Medulla oblongata (tissue), 1 donor: ENCODE results near the gene HPSE2.
"Not testable (repeated sequence)": the region's sequence is repeated elsewhere in the genome, so short reads cannot be mapped to it uniquely, and the experiment has no call there.

Source experiments
- DNase-seq: peaks from one replicate; pipeline ENCODE4 v3.0.0-alpha.2; 2015; ENCODE audit errors: extremely low spot score

The HPSE2 gene

DNA sequence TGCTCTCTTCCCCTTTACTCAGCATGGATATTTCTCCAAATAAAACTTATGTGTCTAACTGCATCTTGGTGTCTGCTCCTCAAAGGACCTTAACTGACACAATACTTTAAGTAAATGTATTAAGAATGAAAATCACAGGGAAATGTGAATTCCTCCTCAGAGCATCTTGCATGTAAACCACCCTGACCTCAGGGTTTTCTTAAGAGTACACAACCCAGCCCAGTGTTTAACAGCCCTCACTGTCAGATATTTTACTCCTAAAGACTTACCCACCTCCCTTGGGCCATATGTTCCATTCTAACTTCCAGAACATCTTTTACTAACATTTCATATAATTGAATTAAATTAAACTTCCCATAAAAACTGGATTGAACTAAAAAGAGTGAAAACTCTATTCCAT, 315.3 kb downstream of the HPSE2 start:
- no peak for DNase-seq

DNA sequence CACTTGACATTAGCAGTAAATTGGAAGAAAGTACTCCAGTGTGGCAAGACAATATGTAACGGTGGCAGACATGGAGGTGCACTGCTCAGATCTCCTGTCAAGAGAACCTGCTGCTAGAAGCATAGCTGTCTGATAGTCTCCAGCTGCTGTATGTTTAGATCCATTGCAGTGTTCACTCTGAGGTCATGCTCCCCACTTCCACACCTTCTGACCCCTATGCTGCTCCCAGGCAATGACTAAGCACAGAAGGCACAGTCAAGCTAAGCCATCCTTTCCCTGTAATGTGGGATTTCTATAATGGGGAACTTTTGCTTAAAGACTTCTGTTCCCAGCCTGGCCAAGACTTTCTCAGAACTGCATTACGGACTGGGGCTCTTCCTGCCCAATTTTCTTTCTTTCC, 315.8 kb downstream of the HPSE2 start:
- DNase-seq = no peak

DNA sequence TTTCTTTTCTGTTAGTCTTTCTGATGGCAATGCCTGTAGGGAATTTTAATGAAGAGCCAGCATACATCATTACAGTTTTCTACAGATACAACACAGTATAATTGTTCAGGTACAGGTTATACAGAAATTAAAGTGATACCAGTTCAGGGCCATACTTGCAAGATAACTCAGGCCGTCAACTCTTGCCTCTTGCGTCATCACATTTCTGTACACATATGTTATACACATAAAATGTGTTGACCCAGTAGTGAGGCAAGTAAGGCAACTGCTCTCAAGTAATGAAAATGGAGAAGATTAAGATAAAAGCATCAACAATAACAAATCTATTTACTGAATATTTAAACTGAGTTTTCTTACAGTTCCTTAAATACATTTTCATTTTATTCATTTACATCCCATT, 317.8 kb downstream of the HPSE2 start:
- DNase-seq = no peak

DNA sequence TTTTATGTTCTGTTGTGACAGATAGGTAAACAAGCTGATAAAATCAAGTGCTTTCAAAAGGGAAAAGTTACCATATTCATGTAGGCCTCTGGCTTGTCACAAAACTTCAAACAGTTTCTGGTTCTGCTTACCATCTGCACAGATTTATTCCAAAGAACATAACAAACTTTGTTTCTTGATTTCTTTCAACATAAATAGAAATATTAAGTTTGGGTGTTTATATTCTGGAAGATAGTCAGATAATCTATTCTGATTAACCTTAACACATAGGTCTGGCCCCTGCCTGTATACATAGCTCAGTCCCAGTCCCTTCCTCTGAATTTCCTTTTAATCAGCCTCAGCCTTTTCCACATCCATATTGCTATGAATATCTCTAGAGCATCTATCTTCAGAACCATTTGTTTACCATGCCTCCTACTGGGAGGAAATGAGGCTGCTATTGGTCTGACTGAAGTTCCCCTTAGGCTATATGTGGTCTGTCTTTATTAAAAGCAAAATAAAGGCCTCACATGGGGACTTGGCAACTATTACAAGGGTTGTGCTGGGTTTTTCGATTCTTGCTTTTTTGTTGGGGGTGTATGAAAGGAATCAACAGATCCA, 319.0 kb downstream of the HPSE2 start:
- DNase-seq = no peak

DNA sequence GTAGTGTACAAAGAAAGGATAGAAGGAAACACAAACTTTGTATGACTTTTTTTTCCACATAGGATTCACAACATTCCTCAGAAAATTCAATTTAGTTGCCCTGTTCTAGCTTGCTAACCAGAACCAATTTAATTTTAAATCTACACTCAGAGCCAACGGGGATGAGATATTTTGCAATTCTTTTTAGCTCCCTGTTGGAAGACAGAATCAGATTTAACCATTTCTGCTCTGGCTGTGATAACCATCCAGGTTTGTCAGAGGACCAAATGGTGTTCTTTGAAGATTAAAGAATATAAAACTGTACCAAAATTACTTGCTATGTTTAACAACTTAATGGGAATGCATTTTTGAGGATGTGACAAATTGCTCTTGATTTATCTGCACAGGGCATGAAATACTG, 319.7 kb downstream of the HPSE2 start:
- no peak for DNase-seq

DNA sequence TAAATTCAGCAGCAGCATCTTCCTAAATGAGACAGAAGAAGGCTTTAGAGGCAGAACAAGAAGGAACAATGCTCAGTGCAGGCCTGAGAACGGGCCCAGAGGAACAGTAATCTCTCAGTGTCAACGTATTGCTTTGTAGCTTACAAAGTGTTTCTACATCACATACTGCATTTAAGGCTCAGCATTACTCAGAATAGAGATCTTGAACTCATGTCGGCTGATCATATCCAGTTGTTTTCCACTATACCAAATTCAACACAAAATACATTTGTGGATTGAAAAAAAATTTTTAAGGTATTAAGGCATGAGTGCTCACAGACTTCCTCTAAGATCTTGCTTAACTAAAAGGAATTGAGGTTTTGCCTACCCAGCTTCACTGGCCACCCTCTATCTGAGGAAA, 325.1 kb downstream of the HPSE2 start:
- DNase-seq = no peak

DNA sequence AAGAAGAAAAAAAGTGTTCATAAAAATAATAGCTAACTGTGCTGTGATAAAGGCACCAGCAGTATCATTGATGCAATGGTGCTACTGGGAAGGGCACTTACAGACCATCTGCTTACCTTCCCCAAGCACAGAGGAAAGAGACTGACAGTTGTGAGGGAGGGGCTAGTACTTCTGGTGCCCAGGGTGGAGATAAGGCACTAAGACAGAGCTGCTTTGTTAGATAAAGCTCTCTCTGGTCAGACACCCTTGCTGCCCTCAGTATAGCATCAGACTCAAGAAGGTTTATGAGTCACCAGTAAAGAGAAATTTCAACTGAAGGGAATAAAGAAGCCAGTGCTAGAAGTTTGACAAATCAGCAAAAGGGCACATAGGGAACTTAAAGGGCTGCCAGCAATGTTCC, 325.6 kb downstream of the HPSE2 start:
- no peak for DNase-seq

DNA sequence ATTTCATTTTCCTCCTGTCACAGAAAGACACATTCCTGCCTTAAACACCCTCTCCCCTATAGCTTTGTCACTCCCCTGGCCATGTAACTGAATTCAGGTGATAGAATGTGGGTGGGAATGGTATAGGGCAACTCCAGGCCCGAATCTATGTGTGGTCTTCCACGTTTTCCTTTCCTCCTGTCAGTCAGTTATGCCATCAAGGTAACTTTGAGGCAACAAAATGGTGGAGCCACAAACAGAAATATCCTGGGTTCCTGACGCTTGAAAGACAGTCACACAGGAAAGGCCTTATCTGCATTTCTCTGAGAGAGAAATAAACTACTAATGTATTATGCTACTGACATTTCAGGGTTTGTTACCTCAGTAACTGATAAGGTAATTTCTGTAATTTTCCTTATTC, 326.8 kb downstream of the HPSE2 start:
- DNase-seq = no peak

DNA sequence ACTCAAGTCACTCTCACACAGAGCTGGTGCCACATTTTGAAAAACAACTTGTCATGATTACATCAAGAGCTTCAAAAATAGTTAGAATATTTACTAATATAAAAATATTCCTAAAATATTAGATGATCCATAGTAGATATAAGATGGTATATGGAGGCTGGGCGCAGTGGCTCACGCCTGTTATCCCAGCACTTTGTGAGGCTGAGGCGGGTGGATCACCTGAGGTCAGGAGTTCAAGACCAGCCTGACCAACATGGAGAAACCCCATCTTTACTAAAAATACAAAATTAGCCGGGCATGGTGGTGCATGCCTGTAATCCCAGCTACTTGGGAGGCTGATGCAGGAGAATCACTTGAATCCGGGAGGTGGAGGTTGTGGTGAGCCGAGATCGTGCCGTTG, 327.4 kb downstream of the HPSE2 start:
- DNase-seq = not testable (repeated sequence)

DNA sequence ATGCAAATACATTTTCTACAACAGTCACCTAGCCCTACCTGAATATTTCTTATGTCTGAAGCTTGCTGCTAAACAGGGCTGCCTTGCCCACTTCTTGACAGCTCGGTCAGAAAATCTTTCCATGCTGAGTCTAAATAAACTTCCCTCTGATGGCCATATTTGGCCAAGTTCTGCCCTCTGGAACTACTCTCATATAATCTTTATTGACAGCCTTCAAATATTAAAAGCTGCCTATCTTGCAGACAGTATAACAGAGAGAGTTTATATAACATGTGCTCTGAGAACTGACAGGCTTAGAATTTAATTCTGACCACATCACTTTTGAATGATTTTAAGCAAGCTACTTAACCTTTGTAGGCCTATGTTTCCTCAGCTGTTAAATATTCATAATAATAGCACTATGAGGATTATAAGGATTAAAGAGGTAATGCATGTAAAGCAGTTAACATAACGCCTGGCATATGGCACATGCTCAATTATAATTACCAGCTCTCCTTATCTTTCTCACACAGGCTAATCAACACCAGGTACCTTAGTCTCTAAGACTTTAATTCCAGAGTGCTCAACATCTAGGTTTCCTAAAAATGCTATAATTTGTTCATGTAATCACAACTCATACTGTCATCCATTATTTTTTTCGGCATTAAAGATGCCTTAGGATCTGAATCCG, 334.1 kb downstream of the HPSE2 start:
- no peak for DNase-seq

DNA sequence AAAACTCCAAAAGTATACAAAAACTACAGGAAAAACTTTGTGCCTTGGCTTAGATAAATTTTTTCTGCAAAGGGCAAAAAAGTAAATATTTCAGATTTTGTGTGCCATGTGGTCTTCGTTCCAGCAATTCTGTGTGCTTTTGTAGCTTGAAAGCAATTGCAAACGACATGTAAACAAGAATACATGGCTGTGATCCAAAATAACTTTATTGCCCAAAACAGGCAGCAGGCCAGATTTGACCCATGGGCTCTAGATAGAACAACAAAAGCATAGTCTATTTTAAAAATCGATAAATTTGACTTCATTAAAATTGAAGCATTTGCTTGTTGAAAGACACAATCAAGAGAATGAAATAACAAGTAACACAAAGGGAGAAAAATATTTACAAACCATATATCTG, 336.6 kb downstream of the HPSE2 start:
- no peak for DNase-seq

DNA sequence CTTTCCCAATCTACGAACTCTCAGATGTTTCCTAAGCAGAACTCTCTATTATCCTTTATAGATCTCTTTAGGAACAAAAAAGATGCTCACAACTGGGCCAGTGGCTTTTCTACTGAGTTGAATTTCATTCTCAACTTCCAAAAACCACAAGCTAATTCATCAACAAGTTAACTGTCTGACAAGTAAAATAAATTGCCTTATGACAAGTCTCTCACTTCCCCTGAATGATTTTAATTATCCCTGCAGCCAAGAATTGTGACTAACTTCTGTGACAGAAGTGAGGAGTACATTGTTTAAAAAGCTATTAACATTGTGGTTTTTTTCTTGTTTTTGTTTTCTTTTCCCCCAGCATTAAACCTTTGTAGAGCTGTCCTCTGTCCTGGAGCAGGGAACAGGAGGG, 343.1 kb downstream of the HPSE2 start:
- no peak for DNase-seq

DNA sequence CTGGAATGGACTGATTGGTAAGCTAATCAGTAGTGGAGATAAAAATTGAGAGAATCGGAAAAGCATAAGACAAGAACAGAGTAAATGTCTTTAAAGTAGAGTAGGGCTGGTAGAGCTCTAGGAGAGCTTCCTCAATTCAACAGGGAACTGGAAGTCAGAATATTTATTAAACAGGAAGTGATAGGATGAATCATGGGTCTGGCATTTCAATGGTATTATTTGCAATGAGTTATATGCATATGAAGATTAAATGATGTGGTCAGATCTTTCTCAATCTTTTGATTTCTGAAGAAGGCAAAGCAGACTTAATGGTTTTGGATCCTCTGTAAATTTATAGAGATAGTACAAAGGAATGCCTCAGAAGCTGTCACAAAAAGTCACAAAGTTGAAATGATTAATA, 349.0 kb downstream of the HPSE2 start:
- DNase-seq = peak; percentile 29

DNA sequence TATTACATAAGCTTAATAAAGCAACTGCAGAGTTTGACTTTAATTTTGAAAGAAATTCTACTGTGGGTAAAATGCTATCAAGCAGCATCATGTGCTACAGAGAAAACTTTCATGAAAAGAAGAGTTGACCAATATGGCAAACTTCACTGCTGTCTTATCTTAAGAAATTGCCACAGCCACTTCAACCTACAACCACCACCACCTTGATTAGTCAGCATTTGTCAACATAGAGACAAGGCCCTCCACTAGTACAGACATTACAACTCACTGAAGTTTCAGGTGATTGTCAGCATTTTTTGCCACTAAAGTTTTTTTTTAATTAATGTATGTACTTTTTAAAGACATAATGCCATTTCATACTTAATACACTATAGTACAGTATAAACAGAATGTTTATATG, 350.3 kb downstream of the HPSE2 start:
- no peak for DNase-seq

DNA sequence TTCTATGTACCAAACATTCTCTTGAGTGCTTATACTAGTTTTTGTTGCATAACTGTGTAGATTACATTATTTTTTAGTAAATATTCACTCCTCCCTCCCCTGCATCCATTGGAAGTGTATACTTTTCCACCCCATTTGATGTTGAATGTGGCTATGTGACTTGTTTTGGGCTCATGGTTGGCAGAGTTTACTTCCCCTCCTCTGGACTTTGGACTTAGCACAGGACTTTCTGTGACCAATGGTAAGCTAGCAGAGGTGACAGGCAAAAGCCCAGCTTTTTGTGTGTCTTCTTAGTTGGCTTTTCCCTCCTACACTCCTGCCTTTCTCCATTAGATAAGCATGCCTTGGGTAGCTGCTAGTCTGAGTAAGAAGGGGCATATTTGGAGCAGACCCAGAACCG, 353.9 kb downstream of the HPSE2 start:
- DNase-seq = no peak

DNA sequence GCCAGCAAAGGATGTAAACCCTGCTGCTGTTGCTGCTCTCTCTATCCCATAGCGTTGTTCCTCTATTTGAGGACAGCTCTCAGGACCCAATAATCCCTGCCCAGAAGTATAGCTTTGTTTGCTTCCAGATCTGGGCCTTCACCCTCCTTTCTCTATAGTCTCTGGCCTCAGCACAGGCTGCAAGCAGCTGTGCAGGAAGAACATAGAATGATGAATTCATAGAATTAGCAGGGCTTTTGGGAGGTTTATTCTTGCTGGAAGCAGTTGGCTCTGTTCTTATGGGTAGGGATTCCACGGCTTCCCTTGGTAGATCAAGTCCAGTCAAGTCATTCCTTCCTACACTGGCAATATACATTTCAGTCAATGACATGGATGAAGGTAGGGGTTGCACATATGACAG, 354.7 kb downstream of the HPSE2 start:
- no peak for DNase-seq

DNA sequence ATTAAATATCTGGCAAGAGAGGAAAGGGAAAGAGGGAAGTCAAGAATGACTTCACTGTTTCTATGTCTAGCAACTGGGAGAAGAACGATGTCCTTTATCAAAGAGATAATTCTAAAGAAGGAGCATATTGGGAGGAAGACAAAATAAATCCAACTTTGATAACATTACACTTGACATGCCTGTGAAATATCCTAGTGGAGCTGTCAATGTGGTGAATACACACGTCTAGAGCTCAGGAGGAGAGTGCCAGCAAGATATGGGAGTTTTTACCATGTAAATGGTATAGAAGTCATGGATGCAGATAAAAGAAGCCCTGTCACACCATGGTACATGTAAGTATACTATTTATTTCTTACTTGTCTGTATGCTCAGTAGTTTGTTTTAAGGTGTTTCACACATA, 356.7 kb downstream of the HPSE2 start:
- DNase-seq = no peak

DNA sequence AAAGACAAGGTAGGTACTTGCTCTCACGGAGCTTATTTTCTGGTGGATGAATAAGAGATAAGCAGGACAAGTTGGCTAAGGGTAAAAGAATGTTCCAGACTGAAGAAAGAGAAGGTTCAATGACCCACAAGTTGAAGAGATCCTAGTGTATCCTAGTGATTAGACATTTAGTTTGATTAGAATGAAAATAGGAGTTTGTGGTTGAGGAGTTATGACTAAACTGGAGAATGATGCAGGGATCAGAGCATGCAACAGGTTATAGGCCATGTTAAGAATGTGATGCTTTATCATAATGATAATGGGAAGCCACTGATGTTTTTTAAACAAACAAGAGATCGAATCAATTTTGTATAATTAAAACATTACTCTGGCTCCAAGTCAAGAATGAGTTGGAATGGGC, 357.2 kb downstream of the HPSE2 start:
- DNase-seq = no peak

DNA sequence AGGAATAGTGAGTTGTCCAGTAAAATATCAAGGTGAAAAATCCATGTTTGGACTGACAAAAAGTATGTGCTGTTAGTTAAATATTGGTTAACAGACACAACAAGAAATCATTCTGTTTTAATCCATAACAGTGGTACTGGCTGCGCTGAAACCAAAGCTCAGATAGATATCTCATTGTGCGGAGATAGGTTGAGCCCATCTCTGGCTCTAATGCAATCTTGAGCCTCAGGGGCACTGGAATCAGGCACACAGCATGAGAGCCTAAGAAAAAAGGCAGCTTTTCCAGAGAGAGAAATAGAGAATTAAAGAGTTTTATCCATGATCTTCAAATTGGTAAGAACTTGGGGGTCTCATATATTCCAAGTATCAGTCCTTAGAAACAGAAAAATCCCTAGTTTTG, 373.7 kb downstream of the HPSE2 start:
- no peak for DNase-seq

DNA sequence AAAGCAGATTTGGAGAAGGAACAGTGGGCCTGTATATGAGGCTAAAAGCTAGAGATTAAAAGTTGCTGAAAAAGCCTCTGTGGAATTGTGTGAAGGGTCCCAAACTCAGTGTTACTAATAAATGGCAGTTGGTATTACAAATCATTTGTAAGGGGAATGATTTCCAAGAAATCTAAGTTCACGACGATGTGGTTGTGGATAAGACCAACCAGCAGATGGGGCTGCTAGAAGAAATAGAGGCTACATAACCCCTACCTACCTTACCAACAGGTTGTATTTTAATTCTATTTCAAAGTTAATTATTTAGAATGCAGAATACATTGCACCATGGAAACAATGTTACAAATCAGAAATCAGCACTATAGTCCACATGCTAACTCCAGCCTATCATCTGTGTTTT, 377.1 kb downstream of the HPSE2 start:
- DNase-seq = no peak

DNA sequence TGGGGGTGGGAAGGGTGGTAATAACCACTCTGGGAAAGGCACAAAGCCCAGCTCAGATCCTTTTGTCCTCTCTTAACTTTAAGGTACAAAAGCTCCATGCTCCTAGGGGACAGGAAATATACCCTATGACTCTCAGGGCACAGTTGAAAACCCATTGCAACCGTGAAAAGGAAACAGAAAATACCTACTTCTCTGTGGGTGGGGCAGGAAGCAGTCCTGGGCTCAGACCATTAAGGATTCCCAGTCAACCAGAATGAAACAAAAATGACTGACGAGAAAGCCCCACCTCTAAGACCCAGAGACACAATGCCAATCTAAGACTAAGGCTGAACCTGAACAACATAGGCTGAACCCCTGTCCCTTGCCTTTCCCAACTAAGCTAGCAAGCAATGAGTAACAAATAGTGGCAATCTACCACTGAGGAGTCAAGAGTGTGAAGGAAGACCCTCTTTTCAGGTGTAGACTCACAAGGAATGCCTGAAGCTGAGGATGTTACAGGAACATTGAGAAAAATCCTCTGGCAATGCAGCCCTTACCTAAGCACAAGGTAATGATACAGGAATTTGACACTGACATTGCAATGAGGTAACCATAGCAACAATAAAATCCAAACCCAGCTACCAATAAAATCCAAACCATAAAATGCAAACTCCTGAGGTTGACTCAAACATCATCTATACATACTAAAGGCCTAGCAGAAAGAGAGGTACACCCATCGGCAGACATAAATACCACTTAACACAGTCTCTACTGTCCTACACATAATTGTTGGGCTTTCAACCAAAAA, 380.1 kb downstream of the HPSE2 start:
- DNase-seq = no peak

DNA sequence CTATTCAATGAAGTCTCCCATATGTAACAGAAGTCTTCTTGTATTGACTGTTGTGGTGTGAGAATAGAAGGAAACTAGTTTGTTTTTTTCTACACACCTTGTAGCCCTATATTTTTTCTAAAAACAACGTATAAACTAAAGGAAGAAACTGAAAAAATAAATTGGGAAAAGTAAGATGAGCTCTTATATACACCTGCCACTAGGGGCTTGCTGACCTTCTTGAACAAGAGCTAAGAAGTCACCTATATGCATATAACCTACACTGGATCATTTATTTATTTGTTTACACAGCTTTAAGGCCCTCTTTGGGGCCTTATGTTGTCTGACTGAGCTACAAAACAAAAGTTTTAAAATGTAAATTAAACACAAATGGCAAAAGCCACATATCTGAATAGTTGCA, 383.0 kb downstream of the HPSE2 start:
- DNase-seq = no peak

DNA sequence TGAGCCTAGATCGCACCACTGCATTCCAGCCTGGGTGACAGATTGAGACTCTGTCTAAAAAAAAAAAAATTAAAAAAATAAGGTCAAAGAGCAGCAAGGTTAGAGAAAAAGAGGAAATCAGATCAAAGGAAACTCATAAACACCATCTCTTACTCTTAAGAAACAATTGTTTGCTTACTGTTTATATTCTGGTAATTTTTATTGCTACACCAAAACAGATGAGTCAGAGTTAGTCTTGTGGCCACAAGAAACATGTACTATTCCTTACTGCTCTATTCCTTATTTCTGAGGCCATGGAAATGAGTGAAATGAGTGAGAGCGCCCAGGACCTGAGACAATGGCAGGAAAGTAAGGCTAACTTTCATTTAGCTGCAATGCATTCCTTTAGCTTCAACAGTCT, 387.3 kb downstream of the HPSE2 start:
- no peak for DNase-seq
